Small intestine (tissue), 7 donors: ENCODE data around the gene FLT3LG. TPM values are rescaled to one million over a fixed set of nuclear protein-coding genes. Genes with fewer than 3 reads are reported as not detected.

Source experiments
- DNase-seq, 2 donors: peaks; one replicate each; pipeline versions ENCODE4 v3.0.0 to v3.0.0-alpha.2; 2013
- FAIRE-seq: peaks from 2 replicates; lab custom pipeline; 2012; peaks lifted over from hg19 to GRCh38; lab: Jason Lieb, UNC
- H3K27ac ChIP-seq, 3 donors: one replicate each; pipeline ENCODE4 v1.5.1; 2013; ENCODE audit warnings: low read length in 2 of 3, mild to moderate bottlenecking in 2 of 3, control low read depth in 1 of 3, inconsistent platforms in 1 of 3, low read depth in 1 of 3, moderate library complexity in 1 of 3
- H3K27me3 ChIP-seq, 3 donors: one replicate each; pipeline ENCODE4 v1.6.1; 2013; ENCODE audit warnings: low read length in 3 of 3, inconsistent platforms in 1 of 3; ENCODE audit not compliant: control insufficient read depth in 3 of 3, insufficient read depth in 3 of 3
- H3K36me3 ChIP-seq, 3 donors: one replicate each; pipeline ENCODE4 v1.6.1; 2013; ENCODE audit warnings: low read length in 3 of 3, inconsistent platforms in 1 of 3, low read depth in 1 of 3, mild to moderate bottlenecking in 1 of 3, moderate library complexity in 1 of 3; ENCODE audit not compliant: control insufficient read depth in 3 of 3, insufficient read depth in 2 of 3
- H3K4me1 ChIP-seq, 3 donors: one replicate each; pipeline ENCODE4 v1.6.1; 2013; ENCODE audit warnings: low read length in 2 of 3, inconsistent platforms in 1 of 3, low read depth in 1 of 3, mild to moderate bottlenecking in 1 of 3, moderate library complexity in 1 of 3; ENCODE audit not compliant: control insufficient read depth in 3 of 3, insufficient read depth in 2 of 3
- H3K4me3 ChIP-seq, 3 donors: one replicate each; pipeline ENCODE4 v1.5.1; 2013; ENCODE audit warnings: low read length in 3 of 3, control low read depth in 1 of 3, inconsistent platforms in 1 of 3, low read depth in 1 of 3, mild to moderate bottlenecking in 1 of 3, moderate library complexity in 1 of 3
- H3K9me3 ChIP-seq, 2 donors: one replicate each; pipeline ENCODE4 v1.6.1; 2013; ENCODE audit warnings: low read depth in 1 of 2, low read length in 1 of 2; ENCODE audit not compliant: control insufficient read depth in 2 of 2, insufficient read depth in 1 of 2
- whole genome bisulfite sequencing, 3 donors: extraction: QIAGEN DNeasy Blood & Tissue Kit; methylation state at CpG; one replicate each; pipeline ENCODE4 v1.1.7; 2013; 5-methylcytosine and 5-hydroxymethylcytosine counted together
- polyA plus RNA-seq, 4 donors: library from polyadenylated mRNA; stranded (reverse) in 3 of 4; unstranded in 1 of 4; fragments of 200-250 nt in 3 of 4; fragments of 120-200 nt in 1 of 4; gene quantifications; one replicate each; pipeline versions ENCODE4 v1.2.1 to v1.2.3, GENCODE V29; 2013
- donor health status: healthy with polysubstance abuse.
- donor health status: control.
- donor health status: control.
- donor health status: Bipolar disorder and iron deficiency.
- donor health status: healthy.

Gene FLT3LG
- polyA plus RNA-seq, 4 donors: 4.9 to 10.0 (median 8.2) TPM

DNA sequence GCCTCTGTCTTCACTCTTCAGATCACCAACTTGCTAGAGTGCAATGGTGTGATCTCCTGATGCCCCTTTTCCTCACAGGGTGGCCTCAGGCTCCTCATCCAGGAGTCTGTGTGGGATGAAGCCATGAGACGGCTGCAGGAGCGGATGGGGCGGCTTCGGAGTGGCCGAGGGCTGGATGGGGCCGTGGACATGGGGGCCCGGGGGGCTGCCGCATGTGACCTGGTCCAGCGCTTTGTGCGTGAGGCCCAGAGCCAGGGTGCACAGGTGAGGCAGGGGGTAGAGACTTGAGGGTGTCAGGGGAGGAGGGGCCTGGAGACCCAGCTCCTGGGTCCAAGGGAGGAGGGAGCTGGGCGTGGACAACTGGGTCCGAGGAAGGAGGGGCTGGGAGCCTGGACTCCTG is 11.5 kb upstream of the FLT3LG start:
- FAIRE-seq: no peak
- H3K27ac ChIP-seq: no peak overlapping the region
- H3K9me3 ChIP-seq: no peaks in the 10 kb centered on the region
- no peak overlapping the region for H3K4me3 ChIP-seq
- H3K27me3 ChIP-seq: no peaks in the 10 kb centered on the region
- 87 to 96% (median 88%) methylated on average over 11 to 12 of the region's 12 CpGs for WGBS, 3 donors
- DNase-seq: no peak
- H3K36me3 ChIP-seq: peaks cover 0 to 80% (median 16%) of the 10 kb centered on the region in 3 donors
- no peaks in the 10 kb centered on the region for H3K4me1 ChIP-seq

DNA sequence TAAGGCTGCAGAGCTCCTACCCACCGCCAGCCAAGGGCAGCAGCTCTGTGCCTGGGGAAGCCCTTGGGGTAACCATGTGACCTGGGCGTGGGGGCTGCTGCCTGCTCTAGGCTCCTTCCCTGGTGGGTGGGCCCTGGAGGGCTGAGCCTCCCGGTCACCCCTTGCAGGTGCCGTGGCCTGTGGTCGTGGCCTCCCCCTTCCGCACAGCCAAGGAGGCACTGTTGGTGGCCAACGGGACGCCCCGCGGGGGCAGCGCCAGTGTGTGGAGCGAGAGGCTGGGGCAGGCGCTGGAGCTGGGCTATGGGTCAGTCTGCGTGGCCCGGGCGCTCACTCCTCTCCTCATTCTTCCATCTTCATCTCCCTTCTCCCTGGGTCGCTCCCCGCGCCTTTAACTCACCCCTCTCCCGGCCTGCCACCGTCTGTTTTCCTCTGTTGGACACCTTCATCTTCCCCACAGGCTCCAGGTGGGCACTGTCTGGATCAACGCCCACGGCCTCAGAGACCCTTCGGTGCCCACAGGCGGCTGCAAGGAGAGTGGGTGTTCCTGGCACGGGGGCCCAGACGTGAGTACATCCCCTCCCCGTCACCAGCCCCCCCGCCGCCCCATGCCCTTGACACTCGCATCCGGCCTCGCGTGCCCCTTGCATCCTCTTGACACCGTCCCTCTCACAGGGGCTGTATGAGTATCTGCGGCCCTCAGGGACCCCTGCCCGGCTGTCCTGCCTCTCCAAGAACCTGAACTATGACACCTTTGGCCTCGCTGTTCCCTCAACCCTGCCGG is 9.9 kb upstream of the FLT3LG start:
- Histone ChIP-seq H3K9me3 (no peaks in the 10 kb centered on the region), H3K4me1 (no peaks in the 10 kb centered on the region), H3K36me3 (peaks cover 0 to 80% (median 16%) of the 10 kb centered on the region in 3 donors), H3K27ac (no peak overlapping the region), H3K27me3 (no peaks in the 10 kb centered on the region), H3K4me3 (no peak overlapping the region)
- DNase-seq (no peak), FAIRE-seq (no peak)
- WGBS, 3 donors: 91 to 94% (median 94%) methylated on average over 34 to 39 of the region's 39 CpGs

DNA sequence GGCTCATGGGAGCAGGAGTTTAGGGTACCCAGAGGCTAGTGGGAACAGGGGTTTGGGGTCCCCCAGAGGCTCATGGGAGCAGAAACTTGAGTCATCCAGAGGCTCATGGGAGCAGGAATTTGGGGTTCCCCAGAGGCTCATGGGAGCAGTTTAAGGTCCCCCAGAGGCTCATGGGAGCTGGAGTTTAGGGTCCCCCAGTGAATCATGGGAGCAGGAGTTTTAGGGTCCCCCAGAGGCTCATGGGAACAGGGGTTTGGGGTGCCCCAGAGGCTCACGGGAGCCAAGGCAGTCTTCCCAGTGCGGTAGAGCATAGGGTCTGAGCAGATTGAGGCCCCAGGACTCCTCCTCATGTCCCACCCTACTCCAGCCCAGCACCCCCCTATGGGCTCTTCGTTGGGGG is 8.6 kb upstream of the FLT3LG start:
- FAIRE-seq: no peak
- DNase-seq: no peak

DNA sequence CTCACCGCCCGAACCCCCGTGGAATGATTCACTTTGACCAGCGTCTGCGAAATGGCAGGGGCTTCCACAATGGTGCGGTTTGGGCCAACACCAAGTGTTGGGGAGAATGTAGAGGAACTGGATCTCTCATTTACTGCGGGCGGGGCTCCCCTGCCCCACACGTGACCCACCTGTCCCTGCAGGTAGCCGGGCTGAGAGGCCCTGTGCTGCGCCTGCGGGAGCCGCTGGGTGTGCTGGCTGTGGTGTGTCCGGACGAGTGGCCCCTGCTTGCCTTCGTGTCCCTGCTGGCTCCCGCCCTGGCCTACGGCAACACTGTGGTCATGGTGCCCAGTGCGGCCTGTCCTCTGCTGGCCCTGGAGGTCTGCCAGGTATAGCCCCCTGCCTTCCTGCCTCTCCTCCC is 5.8 kb upstream of the FLT3LG start:
- WGBS, 3 donors: 89 to 91% (median 90%) methylated on average over 19 of the region's 19 CpGs
- Histone ChIP-seq H3K9me3 (no peaks in the 10 kb centered on the region), H3K27ac (peak overlapping the region in 2 of 3 donors; percentile 34 to 59), H3K36me3 (peaks cover 0 to 68% (median 13%) of the 10 kb centered on the region in 3 donors), H3K27me3 (no peaks in the 10 kb centered on the region), H3K4me1 (no peaks in the 10 kb centered on the region), H3K4me3 (no peak overlapping the region)
- FAIRE-seq (no peak), DNase-seq (no peak)

More for the DNA sequence above, 8.6 kb upstream of the FLT3LG start:
- Histone ChIP-seq H3K27ac (no peak overlapping the region), H3K27me3 (no peaks in the 10 kb centered on the region), H3K4me1 (no peaks in the 10 kb centered on the region), H3K36me3 (peaks cover 0 to 78% (median 13%) of the 10 kb centered on the region in 3 donors), H3K9me3 (no peaks in the 10 kb centered on the region), H3K4me3 (no peak overlapping the region)
- 83 to 95% (median 92%) methylated on average over 1 to 3 of the region's 3 CpGs for WGBS, 3 donors

DNA sequence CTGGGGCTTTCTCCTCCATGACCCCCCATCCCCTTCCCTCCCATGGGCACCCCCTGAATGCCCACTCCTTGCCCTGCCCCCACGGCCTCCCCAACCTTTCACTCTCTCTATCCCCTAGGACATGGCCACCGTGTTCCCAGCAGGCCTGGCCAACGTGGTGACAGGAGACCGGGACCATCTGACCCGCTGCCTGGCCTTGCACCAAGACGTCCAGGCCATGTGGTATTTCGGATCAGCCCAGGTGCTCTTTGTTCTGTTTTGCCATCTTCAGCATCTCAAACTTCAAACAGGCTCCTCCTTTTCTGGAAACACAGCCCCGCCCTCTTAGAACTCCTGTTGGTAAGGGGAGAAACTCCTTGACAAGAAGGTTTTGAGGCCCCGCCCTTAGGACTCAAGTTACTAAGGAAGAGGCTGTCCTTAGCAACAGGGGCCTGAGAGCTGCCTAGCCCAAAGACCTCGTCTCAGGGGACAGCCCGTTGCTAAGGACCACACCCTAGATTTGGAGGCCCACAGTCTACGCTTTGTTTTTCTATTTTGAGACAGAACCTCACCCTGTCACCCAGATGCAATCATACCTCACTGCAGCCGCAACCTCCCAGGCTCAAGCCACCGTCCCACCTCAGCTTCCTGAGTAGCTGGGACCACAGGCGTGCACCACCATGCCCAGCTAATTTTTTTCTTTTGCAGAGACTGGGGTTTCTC is 5.1 kb upstream of the FLT3LG start:
- WGBS, 3 donors: 50 to 66% (median 63%) methylated on average over 15 of the region's 15 CpGs
- FAIRE-seq: no peak
- DNase-seq: peak in 1 of 2 donors; percentile 56
- Histone ChIP-seq H3K27me3 (no peaks in the 10 kb centered on the region), H3K27ac (peak overlapping the region; percentile 22 to 59 (median 34)), H3K4me3 (no peak overlapping the region), H3K36me3 (peaks cover 0 to 65% (median 13%) of the 10 kb centered on the region in 3 donors), H3K4me1 (peaks cover 0 to 4% (median 0%) of the 10 kb centered on the region in 3 donors), H3K9me3 (no peaks in the 10 kb centered on the region)

DNA sequence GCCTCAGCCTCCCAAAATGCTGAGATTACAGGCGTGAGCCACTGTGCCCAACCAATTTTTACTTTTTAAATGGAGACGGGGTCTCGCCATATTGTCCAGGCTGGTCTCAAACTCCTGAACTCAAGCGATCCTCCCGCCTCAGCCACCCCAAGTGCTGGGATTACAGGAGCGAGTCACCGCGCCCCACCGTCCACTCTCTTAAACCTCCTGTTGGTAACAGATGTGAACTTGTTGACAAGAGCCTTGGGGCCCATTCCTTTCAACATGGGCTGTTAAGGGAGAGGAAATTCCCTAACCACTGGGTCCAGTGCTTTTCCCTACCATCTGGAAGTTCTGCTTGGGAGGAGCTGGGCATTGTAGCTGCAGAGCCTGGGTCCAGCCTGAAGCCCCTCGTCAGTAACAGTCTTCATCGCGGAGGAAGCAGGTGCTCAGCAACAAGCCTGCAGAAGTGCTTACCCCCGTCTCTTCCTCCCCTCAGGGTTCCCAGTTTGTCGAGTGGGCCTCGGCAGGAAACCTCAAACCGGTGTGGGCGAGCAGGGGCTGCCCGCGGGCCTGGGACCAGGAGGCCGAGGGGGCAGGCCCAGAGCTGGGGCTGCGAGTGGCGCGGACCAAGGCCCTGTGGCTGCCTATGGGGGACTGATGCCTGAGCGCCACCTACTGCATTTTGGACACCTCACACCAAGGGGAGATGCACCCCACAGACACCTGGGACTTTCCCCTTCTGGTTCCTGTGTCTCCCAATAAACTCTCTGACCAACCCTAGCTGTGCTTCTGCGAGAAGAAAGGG is 4.0 kb upstream of the FLT3LG start:
- Histone ChIP-seq H3K4me3 (no peak overlapping the region), H3K27ac (peak overlapping the region in 2 of 3 donors; percentile 28 to 51), H3K4me1 (peaks cover 0 to 8% (median 0%) of the 10 kb centered on the region in 3 donors), H3K36me3 (peaks cover 0 to 54% (median 7%) of the 10 kb centered on the region in 3 donors), H3K9me3 (no peaks in the 10 kb centered on the region), H3K27me3 (peaks cover 0 to 6% (median 0%) of the 10 kb centered on the region in 3 donors)
- WGBS, 3 donors: 66 to 87% (median 71%) methylated on average over 25 of the region's 25 CpGs
- FAIRE-seq (no peak), DNase-seq (no peak)

DNA sequence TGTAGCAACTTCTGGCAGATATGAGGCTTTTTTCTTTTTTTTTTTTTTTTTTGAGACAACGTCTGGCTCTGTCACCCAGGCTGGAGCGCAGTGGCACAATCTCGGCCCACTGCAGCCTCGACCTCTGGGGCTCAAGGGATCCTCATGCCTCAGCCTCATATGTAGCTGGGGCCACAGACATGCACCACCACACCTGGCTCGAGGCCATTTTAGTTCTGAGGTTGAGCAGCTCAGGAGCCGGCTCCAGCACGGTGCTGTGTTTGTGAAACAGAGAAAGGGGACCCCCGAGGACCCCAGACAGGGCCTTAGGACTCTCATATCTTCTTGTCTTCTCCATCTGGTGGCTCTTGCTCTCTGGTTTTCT is 3.4 kb upstream of the FLT3LG start:
- 67 to 79% (median 71%) methylated on average over 8 of the region's 8 CpGs for WGBS, 3 donors
- no peak for FAIRE-seq
- no peak for DNase-seq
- Histone ChIP-seq H3K4me1 (peaks cover 0 to 8% (median 0%) of the 10 kb centered on the region in 3 donors), H3K9me3 (no peaks in the 10 kb centered on the region), H3K27me3 (peaks cover 0 to 6% (median 0%) of the 10 kb centered on the region in 3 donors), H3K4me3 (no peak overlapping the region), H3K36me3 (peaks cover 0 to 48% (median 4%) of the 10 kb centered on the region in 3 donors), H3K27ac (no peak overlapping the region)

DNA sequence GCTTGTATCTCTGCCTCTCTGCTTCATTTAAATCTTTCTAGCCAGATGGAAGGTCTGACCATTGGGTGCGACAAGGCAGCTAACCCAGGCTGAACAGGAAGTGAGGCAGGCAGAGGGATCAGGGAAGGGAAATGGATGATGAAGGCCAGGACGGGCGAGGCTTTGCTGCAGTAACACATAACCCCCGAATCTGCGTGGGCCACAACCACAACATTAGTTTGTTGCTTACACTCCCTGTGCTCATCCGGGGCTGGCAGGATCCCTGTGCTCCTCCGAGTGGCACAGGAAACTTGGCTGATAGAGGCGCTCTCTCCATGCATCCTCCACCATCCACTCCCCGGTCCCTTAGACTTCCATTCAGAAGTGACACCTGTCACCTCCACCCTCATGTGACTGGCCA is 1.1 kb upstream of the FLT3LG start:
- no peak for FAIRE-seq
- WGBS, 3 donors: 64 to 73% (median 71%) methylated on average over 9 of the region's 9 CpGs
- Histone ChIP-seq H3K36me3 (peaks cover 0 to 32% (median 0%) of the 10 kb centered on the region in 3 donors), H3K27me3 (peaks cover 0 to 6% (median 0%) of the 10 kb centered on the region in 3 donors), H3K4me1 (peaks cover 0 to 13% (median 0%) of the 10 kb centered on the region in 3 donors), H3K4me3 (no peak overlapping the region), H3K27ac (peak overlapping the region in 1 of 3 donors; percentile 55), H3K9me3 (no peaks in the 10 kb centered on the region)
- DNase-seq: no peak
